DND-41 (cell line): ENCODE results near the gene B3GNT4.

Experiments
- ATAC-seq: fragments of 200-7000 bp; cut with Tn5 transposase; 3 replicates; pipeline ENCODE4 v1.9.1; 2021; ENCODE audit warnings: low read depth; ENCODE audit not compliant: insufficient read depth
- DNase-seq: peaks from one replicate; pipeline ENCODE4 v3.0.0-alpha.2; 2020
- H2AFZ ChIP-seq: 2 replicates; pipeline ENCODE4 v1.6.0; 2012; ENCODE audit warnings: low read depth, low read length
- H3K27ac ChIP-seq: 2 replicates; pipeline ENCODE4 v1.5.1; 2012; ENCODE audit warnings: low read length, inconsistent platforms
- H3K27me3 ChIP-seq: fragments of 200-600 bp; sonication (generic); 2 replicates; pipeline ENCODE4 v1.6.0; 2012; ENCODE audit warnings: low read length, mild to moderate bottlenecking, inconsistent platforms; ENCODE audit not compliant: insufficient read depth, poor library complexity
- H3K36me3 ChIP-seq: 2 replicates; pipeline ENCODE4 v1.5.1; 2012; ENCODE audit warnings: low read length, inconsistent platforms; ENCODE audit not compliant: insufficient read depth
- H3K4me1 ChIP-seq: 2 replicates; pipeline ENCODE4 v1.5.1; 2012; ENCODE audit warnings: mild to moderate bottlenecking, low read length; ENCODE audit not compliant: insufficient read depth
- H3K4me2 ChIP-seq: 2 replicates; pipeline ENCODE4 v1.6.0; 2012; ENCODE audit warnings: mild to moderate bottlenecking, moderate library complexity, low read length, inconsistent platforms; ENCODE audit not compliant: insufficient read depth
- H3K4me3 ChIP-seq, 2 experiments: fragments of 200-600 bp in 1 of 2; shearing (Covaris generic) in 1 of 2; 2 replicates each; pipeline ENCODE4 v1.5.1; 2012 to 2016; ENCODE audit warnings: inconsistent platforms in 2 of 2, low read length in 2 of 2, mild to moderate bottlenecking in 2 of 2, low read depth in 1 of 2, moderate library complexity in 1 of 2
- H3K79me2 ChIP-seq: 2 replicates; pipeline ENCODE4 v1.6.0; 2012; ENCODE audit warnings: low read length, inconsistent platforms; ENCODE audit not compliant: insufficient read depth
- H3K9ac ChIP-seq: 2 replicates; pipeline ENCODE4 v1.6.0; 2012; ENCODE audit warnings: low read depth, mild to moderate bottlenecking, inconsistent platforms, low read length, moderate library complexity
- H3K9me3 ChIP-seq: 2 replicates; pipeline ENCODE4 v1.5.1; 2012; ENCODE audit warnings: low read length, moderate library complexity, mild to moderate bottlenecking, inconsistent platforms; ENCODE audit not compliant: insufficient read depth, severe bottlenecking
- H4K20me1 ChIP-seq: 2 replicates; pipeline ENCODE4 v1.6.0; 2012; ENCODE audit warnings: low read length; ENCODE audit not compliant: insufficient read depth
- EZH2 ChIP-seq: IDR thresholded peaks from 3 replicates; pipeline ENCODE4 v1.6.1; 2012; ENCODE audit warnings: borderline replicate concordance, low read depth, mild to moderate bottlenecking, moderate library complexity, low read length, inconsistent platforms; ENCODE audit not compliant: severe bottlenecking
- TF ChIP-seq, protein P1 (sequence below): IDR thresholded peaks from 2 replicates; pipeline ENCODE4 v1.5.1; 2012; ENCODE audit warnings: borderline replicate concordance, low read length, moderate library complexity, mild to moderate bottlenecking; ENCODE audit not compliant: poor library complexity, severe bottlenecking; ENCODE audit errors: extremely low read depth

The B3GNT4 gene

DNA sequence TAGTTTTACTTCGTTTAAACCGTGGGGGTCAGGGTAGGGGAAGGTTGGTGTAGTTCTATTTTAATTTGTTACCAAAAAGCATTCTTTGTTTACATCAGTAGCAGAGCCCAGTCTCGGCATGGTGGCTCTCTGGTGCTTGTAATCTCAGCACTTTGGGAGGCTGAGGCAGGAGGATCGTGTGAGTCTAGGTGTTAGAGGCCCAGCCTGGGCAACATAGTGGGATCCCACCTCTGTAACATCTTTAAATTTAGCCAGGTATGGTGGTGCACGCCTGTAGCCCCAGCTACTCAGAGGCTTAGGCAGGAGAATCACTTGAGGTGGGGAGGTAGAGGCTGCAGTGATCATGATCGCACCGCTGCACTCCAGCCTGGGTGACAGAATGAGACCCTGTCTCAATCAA is 18.4 kb upstream of the B3GNT4 start:
- no peaks in the 10 kb centered on the region for H3K79me2 ChIP-seq
- no peak overlapping the region for H3K4me2 ChIP-seq
- no peak overlapping the region for H2AFZ ChIP-seq
- no peak for TF ChIP-seq EZH2
- TF ChIP-seq, protein P1, sequence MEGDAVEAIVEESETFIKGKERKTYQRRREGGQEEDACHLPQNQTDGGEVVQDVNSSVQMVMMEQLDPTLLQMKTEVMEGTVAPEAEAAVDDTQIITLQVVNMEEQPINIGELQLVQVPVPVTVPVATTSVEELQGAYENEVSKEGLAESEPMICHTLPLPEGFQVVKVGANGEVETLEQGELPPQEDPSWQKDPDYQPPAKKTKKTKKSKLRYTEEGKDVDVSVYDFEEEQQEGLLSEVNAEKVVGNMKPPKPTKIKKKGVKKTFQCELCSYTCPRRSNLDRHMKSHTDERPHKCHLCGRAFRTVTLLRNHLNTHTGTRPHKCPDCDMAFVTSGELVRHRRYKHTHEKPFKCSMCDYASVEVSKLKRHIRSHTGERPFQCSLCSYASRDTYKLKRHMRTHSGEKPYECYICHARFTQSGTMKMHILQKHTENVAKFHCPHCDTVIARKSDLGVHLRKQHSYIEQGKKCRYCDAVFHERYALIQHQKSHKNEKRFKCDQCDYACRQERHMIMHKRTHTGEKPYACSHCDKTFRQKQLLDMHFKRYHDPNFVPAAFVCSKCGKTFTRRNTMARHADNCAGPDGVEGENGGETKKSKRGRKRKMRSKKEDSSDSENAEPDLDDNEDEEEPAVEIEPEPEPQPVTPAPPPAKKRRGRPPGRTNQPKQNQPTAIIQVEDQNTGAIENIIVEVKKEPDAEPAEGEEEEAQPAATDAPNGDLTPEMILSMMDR, result no peak
- H4K20me1 ChIP-seq, result no peaks in the 10 kb centered on the region
- peaks cover 3% of the 10 kb centered on the region for H3K27me3 ChIP-seq
- H3K36me3 ChIP-seq, result no peaks in the 10 kb centered on the region
- no peak overlapping the region for H3K4me3 ChIP-seq
- no peak overlapping the region for H3K27ac ChIP-seq
- H3K4me1 ChIP-seq, result no peaks in the 10 kb centered on the region
- no peak overlapping the region for H3K9ac ChIP-seq
- ATAC-seq, result no peak; the same call in 2 of the 3 replicates
- no peak for DNase-seq
- H3K9me3 ChIP-seq, result no peaks in the 10 kb centered on the region

DNA sequence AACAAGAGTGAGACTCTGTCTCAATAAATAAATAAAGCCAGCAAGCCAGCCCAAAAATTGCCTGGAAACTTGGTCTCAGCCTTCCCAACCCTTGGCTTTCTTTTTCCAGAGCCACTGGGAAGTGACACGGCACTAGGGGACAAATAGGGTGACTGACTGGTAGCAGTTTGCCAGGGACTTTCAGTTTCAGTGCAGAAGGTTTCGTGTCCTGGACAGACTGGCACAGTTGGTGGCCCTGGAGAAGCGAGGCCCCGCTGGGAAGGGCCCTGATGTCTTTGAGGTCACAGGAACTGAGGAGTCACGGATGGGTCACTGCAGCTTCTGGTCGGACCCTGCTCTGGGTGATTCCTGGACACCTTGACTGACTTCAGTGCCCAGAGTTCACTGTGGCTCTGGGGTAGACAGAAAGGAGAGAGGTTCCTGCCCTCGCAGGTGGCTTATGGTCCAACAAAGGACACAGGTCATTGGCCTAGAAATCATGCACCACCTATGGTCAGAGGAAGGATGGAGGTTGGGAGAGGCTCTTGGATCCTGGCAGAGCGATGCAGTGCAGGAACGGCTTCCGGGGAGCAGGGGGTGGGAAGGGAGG is 17.9 kb upstream of the B3GNT4 start:
- no peaks in the 10 kb centered on the region for H4K20me1 ChIP-seq
- H3K9me3 ChIP-seq, result no peaks in the 10 kb centered on the region
- H3K4me1 ChIP-seq, result no peaks in the 10 kb centered on the region
- H3K36me3 ChIP-seq, result no peaks in the 10 kb centered on the region
- DNase-seq (no peak), ATAC-seq (no peak; the same call in 2 of the 3 replicates)
- no peak overlapping the region for H3K4me2 ChIP-seq
- no peak overlapping the region for H3K27ac ChIP-seq
- H3K4me3 ChIP-seq, result no peak overlapping the region
- H3K79me2 ChIP-seq, result no peaks in the 10 kb centered on the region
- peaks cover 3% of the 10 kb centered on the region for H3K27me3 ChIP-seq
- no peak overlapping the region for H3K9ac ChIP-seq
- TF ChIP-seq, protein P1, result no peak
- H2AFZ ChIP-seq, result no peak overlapping the region

DNA sequence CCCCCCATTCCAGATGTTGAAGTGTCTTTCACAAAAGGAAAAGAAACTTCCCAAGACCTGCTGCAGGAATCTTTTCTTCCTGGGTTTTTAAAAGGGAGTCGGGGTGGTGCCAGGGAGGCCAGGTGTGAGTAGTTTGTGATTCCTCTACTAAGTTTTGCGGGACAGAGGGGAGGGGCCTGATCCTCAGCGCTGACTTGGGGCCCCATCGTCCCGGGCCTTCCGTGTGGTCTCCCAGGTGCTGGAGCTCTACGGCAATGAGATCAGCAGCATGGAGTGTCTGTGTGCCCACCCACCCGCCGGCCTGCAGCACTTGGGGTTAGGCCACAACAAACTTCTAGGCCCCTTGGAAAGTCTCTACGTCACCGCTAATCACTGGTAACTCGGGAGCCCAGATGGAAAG is 16.0 kb upstream of the B3GNT4 start:
- H4K20me1 ChIP-seq, result no peaks in the 10 kb centered on the region
- H3K4me2 ChIP-seq, result no peak overlapping the region
- no peaks in the 10 kb centered on the region for H3K9me3 ChIP-seq
- ATAC-seq (no peak), DNase-seq (no peak)
- TF ChIP-seq, protein P1, result no peak
- TF ChIP-seq EZH2, result no peak
- peaks cover 3% of the 10 kb centered on the region for H3K27me3 ChIP-seq
- no peaks in the 10 kb centered on the region for H3K36me3 ChIP-seq
- no peaks in the 10 kb centered on the region for H3K4me1 ChIP-seq
- no peak overlapping the region for H3K9ac ChIP-seq
- H2AFZ ChIP-seq, result no peak overlapping the region
- no peaks in the 10 kb centered on the region for H3K79me2 ChIP-seq
- no peak overlapping the region for H3K4me3 ChIP-seq
- no peak overlapping the region for H3K27ac ChIP-seq
